Subcutaneous adipose tissue (tissue), 4 donors: ENCODE data around the gene KCND2. TPM values are rescaled to one million over a fixed set of nuclear protein-coding genes. Genes with fewer than 3 reads are reported as not detected.

Experiments
- total RNA-seq, 4 donors: library from RNA; depleted of rRNA; stranded (reverse); fragments of >200 nt; gene quantifications; one replicate each; pipeline ENCODE4 v1.1.0, GENCODE V29; 2016
- TF ChIP-seq, protein P1 (sequence below): fragments of 450-650 bp; IDR thresholded peaks from one replicate; pipeline ENCODE4 v1.5.1; 2016; ENCODE audit warnings: low read depth, mild to moderate bottlenecking, control low read depth, antibody characterized with exemption, moderate library complexity

KCND2 gene
- total RNA-seq, 4 donors from 2014 or later, result 1.5 to 8.0 (median 1.8) TPM

DNA sequence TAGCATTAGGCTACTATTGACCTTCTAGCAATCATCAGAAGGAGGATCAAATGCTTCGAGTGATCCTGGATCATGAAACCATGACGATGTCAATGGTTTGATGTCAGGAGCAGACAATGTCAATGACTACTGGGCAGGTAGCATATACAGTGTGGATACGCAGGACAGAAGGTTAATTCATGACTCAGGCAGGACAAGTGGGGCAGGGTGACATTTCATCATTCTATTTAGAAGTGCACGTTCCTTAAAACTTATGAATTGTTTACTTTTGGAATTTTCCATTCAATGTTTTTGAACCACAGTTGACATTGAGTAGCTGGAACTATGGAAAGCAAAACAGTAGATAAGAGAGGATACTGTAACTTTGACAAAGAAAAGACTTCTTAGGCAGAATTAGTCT is 444.2 kb downstream of the KCND2 start:
- TF ChIP-seq, protein P1, sequence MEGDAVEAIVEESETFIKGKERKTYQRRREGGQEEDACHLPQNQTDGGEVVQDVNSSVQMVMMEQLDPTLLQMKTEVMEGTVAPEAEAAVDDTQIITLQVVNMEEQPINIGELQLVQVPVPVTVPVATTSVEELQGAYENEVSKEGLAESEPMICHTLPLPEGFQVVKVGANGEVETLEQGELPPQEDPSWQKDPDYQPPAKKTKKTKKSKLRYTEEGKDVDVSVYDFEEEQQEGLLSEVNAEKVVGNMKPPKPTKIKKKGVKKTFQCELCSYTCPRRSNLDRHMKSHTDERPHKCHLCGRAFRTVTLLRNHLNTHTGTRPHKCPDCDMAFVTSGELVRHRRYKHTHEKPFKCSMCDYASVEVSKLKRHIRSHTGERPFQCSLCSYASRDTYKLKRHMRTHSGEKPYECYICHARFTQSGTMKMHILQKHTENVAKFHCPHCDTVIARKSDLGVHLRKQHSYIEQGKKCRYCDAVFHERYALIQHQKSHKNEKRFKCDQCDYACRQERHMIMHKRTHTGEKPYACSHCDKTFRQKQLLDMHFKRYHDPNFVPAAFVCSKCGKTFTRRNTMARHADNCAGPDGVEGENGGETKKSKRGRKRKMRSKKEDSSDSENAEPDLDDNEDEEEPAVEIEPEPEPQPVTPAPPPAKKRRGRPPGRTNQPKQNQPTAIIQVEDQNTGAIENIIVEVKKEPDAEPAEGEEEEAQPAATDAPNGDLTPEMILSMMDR, result no peak

DNA sequence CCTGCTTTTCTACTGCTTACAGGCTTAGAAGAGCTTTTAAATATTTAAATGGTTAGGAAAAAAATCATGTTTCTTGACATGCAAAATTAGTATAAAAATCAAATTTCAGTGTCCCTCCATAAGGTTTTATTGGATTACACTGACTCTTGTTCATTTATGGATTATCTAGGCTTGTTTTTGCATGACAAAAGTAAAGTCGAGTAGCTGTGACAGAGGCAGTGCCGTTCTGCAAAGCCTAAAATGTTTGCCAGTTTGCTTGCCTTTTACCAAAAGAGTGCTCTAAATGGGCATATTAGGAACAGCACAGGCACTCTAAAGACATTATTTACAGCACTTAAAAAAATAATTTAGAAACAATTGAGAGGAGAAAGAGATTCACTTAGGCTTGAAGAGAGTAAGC is 445.4 kb downstream of the KCND2 start:
- TF ChIP-seq, protein P1, result no peak

DNA sequence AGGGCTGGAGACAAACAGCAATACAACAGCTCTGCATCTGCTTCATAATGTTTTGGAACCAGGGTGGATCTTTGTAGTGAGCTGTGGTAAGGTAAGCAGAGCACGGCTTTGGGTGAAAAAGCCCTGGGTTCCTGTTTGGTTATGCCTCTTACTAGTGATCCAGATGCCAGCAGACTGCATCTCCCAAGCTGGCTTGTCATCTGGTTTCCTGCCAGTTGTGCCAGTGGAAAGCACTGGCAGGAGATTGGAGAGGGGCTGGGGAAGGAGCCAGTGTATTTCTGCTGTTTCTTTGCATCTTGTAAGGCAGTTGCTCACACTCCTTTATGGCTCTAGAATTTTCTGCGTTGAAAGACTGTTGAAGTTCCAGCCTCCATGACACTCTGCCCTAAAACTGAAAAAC is 447.3 kb downstream of the KCND2 start:
- TF ChIP-seq, protein P1, result no peak

DNA sequence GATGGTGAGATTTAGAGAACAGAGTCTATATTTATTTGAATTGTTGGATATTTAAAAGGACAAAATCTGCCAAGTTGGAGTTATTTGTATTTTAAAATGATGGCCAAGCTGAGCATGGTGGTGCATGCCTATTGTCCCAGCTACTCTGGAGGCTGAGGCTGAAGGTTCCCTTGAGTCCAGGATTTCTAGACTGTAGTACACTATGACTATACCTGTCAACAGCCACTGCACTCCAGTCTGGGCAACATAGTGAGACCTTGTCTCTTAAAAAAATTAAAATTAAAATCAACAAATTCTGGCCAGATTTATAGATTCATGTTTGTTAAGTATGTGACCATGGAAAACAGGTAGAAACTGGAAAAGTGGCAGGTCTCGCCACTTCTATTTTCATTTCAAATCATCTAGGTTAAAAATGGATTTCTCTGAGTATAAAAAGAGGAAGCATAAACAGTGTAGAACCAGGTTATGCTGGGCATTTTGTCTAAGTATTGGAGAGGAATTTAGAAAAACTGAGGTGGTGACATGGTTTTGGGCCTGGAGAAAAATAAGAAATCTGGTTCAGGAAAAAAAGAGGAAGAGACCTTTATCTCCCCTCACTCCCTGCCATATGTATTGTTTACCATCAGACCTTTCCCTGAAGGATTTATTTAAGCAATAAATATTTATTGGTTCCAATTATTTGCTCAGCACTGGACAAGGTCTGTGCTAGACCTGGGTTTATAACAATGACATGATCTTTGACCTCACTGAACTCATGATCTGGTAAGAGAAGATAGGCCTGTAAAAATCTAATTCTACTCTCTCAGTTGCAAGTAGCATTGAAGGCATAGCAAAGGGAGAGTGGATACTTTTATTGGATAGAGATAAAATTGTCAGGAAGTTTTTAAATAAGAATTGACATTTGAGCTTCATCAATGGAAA is 450.8 kb downstream of the KCND2 start:
- TF ChIP-seq, protein P1, result no peak

DNA sequence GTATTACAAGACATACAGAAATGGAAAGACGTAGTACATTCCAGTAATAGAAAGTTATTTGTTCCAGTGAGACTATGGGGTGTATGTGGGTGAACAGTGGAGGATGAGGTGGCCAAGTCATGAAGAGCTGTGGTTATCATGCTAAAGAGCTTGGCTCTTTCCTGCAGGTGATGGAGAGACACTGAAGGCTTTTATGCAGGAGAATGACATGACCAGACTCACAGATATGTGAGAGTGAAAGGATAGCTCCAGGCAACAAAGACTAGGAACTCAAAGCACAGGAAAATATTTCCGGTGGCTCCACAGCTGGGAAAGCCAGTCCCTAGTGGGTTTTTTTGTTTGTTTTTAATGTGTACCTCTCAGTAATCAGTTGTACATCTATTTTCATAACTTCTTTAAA is 451.5 kb downstream of the KCND2 start:
- TF ChIP-seq, protein P1, result no peak

DNA sequence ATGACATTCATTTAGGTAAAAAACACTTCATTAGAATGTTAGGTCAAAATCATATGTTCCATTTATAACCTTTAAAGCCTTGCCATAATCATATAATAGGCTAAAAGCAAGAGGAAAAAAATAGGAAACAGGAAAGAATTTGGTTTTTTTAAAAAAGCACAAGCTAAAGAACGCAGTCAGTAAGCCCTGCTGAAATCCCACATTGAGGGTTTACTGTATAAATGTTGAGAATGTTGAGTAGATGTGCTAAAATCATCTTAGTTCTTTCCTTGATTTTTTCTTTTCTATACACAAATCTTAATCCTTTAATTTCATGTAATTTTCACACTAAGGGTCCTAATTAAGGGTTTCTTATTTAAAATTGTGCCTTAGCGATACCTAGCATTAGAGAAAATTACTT is 452.0 kb downstream of the KCND2 start:
- TF ChIP-seq, protein P1, result no peak

DNA sequence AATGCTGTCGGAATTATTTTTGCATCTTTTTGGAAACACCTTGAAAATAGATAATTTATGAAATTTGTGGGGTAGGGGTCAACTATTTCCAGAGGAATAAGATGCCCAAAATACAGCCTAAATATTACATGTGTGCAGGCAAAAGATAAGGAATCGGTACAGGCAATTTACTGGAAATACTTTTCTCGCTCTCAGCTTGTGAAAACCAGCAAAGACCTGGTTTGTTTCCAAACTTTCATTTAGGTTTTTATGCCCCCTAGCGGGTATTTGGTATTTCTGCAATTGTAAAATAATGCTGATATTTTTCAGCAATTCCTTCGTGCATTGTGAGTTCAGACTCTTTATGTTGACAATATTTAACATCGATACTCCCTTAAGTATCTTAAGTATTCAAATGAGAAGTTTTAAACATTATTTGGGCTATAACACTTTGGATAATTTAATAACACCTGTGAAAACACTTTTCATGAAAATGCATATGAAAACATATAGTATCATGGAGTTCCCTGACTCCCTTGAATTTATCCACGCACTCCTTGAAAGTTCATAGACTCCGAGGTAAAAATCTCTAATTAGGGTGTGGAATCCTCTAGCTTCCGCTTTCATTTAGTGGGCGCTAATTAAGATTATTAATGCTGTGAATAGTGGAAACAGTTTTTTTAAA is 452.5 kb downstream of the KCND2 start:
- TF ChIP-seq, protein P1, result no peak
